Gastrocnemius medialis (tissue), 4 donors: Measurements from ENCODE around the gene SLC16A7.

Experiments used
- CTCF ChIP-seq, 5 experiments: fragments of 450-650 bp in 3 of 5; fragments of 200-600 bp in 2 of 5; sonication (generic) in 2 of 5; IDR thresholded peaks in 4 of 5; conservative IDR thresholded peaks in 1 of 5; 1 replicate in 4 of 5; 2 replicates in 1 of 5; pipeline ENCODE4 v1.5.1; 2016 to 2019; ENCODE audit warnings: antibody characterized with exemption in 5 of 5, mild to moderate bottlenecking in 3 of 5, moderate library complexity in 3 of 5
- POLR2A ChIP-seq, 2 donors: fragments of 450-650 bp; IDR thresholded peaks; one replicate each; pipeline ENCODE4 v1.6.1; 2017; ENCODE audit warnings: antibody characterized with exemption in 2 of 2, mild to moderate bottlenecking in 2 of 2, moderate library complexity in 2 of 2

GRCh38 chr12:59698600-59698999 is 102.8 kb downstream of the SLC16A7 start:
- no peak for TF ChIP-seq POLR2A (IDR thresholded peaks at IDR 0.05)
- no peak for TF ChIP-seq CTCF (IDR thresholded peaks at IDR 0.05 in 4 of 5, conservative IDR thresholded peaks at IDR 0.05 in 1 of 5)
